ENCODE data around the gene LBX1. TPM values are rescaled to one million over a fixed set of nuclear protein-coding genes. Genes with fewer than 3 reads are reported as not detected.

The LBX1 gene
- total RNA-seq, 1 experiment from 2014 or later, result 0.15 TPM

DNA sequence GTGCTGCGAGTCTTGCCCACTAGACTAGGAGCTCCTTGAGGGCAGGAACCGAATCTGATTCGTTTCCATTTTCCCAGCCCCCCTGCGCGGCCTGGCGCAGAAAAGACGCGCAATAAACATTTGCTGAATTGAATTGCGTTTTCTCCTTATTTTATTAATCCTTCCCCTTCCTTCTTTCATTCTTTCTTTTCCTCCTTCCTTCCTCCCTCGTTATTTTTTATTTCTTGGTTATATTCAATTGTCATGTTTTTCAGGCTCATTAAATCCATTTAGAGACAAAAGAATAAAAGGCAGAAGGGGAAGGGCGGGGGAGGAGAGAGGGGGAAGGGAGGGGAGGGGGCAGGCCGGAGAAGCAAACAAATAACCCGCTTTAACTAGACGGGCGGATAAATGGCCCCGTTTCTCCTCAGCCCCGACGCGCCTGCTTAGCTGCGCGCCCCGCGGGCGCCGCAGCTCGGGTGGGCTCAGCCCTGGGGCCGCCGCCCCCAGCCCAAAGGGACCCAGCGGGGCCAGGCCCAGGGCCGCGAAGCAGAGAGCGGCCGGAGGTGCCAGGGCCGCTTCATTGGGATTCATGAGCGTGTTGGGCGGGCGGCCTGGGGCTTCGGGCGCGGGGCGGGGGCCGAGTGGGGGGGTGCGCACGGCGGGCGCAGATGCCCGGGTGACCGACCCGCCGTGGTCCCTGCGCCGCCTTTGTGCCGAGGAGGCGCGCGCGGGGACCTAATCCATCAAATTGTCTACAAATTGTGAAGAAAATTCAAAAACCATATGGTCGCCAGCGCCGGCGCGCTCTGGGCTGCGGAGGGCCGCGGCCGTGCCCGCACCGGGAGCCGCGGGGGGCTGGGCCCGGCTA, 5.0 kb downstream of the LBX1 start:
- Histone ChIP-seq H3K27ac (ENCODE audit: low read length) (no peak overlapping the region), H3K36me3 (ENCODE audit: control insufficient read depth, insufficient read depth, low read length) (no peaks in the 10 kb centered on the region), H3K4me1 (ENCODE audit: control insufficient read depth, insufficient read depth, low read length) (no peaks in the 10 kb centered on the region; the same call in none of the 2 replicates), H3K4me3 (ENCODE audit: low read depth in 2 of 2, low read length in 2 of 2) (peak overlapping the region; percentile 35 to 46; a peak in 3 of 4 replicates), H3K27me3 (ENCODE audit: control insufficient read depth, insufficient read depth, low read length) (peaks cover 21% of the 10 kb centered on the region; the same call in 1 of the 2 replicates), H3K9me3 (ENCODE audit: control insufficient read depth, insufficient read depth, low read depth, low read length) (no peaks in the 10 kb centered on the region)
- no peak for DNase-seq (ENCODE audit: low read depth, low spot score)
- in situ Hi-C loops (cut with HindIII; ENCODE audit: low pct_unique_long_range_greater_than_20kb, low sequenced_read_pairs) (no loop called here), intact Hi-C loops (cut with micrococcal nuclease; ENCODE audit: unreplicated experiment) (no loop called here)
- POLR2A ChIA-PET, result no interaction called here
- CTCF ChIA-PET, result interaction anchor here (0.6 to 1.8 kb wide), 4 partner anchors 10 to 83 kb away, joined by 3 to 8 read pairs (median 5); no protein-coding TSS in a partner anchor
- TF ChIP-seq TCF7L2 (IDR thresholded peaks at IDR 0.05; ENCODE audit: low read depth, low read length) (no peak), POLR2AphosphoS5 (IDR thresholded peaks at IDR 0.05; ENCODE audit: low read depth, low read length) (no peak), SIN3A (IDR thresholded peaks at IDR 0.05; ENCODE audit: borderline replicate concordance, insufficient read depth, low read depth, low read length) (no peak)
- TF ChIP-seq, protein P1, sequence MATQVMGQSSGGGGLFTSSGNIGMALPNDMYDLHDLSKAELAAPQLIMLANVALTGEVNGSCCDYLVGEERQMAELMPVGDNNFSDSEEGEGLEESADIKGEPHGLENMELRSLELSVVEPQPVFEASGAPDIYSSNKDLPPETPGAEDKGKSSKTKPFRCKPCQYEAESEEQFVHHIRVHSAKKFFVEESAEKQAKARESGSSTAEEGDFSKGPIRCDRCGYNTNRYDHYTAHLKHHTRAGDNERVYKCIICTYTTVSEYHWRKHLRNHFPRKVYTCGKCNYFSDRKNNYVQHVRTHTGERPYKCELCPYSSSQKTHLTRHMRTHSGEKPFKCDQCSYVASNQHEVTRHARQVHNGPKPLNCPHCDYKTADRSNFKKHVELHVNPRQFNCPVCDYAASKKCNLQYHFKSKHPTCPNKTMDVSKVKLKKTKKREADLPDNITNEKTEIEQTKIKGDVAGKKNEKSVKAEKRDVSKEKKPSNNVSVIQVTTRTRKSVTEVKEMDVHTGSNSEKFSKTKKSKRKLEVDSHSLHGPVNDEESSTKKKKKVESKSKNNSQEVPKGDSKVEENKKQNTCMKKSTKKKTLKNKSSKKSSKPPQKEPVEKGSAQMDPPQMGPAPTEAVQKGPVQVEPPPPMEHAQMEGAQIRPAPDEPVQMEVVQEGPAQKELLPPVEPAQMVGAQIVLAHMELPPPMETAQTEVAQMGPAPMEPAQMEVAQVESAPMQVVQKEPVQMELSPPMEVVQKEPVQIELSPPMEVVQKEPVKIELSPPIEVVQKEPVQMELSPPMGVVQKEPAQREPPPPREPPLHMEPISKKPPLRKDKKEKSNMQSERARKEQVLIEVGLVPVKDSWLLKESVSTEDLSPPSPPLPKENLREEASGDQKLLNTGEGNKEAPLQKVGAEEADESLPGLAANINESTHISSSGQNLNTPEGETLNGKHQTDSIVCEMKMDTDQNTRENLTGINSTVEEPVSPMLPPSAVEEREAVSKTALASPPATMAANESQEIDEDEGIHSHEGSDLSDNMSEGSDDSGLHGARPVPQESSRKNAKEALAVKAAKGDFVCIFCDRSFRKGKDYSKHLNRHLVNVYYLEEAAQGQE (IDR thresholded peaks at IDR 0.05; ENCODE audit: insufficient read depth in 1 of 2, low read depth in 2 of 2, low read length in 1 of 2), result no peak
- TF ChIP-seq, protein P2, sequence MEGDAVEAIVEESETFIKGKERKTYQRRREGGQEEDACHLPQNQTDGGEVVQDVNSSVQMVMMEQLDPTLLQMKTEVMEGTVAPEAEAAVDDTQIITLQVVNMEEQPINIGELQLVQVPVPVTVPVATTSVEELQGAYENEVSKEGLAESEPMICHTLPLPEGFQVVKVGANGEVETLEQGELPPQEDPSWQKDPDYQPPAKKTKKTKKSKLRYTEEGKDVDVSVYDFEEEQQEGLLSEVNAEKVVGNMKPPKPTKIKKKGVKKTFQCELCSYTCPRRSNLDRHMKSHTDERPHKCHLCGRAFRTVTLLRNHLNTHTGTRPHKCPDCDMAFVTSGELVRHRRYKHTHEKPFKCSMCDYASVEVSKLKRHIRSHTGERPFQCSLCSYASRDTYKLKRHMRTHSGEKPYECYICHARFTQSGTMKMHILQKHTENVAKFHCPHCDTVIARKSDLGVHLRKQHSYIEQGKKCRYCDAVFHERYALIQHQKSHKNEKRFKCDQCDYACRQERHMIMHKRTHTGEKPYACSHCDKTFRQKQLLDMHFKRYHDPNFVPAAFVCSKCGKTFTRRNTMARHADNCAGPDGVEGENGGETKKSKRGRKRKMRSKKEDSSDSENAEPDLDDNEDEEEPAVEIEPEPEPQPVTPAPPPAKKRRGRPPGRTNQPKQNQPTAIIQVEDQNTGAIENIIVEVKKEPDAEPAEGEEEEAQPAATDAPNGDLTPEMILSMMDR (IDR thresholded peaks at IDR 0.05), result no peak
- no peak for ATAC-seq
- BruUV-seq (replicated peaks), result no TSS peak

DNA sequence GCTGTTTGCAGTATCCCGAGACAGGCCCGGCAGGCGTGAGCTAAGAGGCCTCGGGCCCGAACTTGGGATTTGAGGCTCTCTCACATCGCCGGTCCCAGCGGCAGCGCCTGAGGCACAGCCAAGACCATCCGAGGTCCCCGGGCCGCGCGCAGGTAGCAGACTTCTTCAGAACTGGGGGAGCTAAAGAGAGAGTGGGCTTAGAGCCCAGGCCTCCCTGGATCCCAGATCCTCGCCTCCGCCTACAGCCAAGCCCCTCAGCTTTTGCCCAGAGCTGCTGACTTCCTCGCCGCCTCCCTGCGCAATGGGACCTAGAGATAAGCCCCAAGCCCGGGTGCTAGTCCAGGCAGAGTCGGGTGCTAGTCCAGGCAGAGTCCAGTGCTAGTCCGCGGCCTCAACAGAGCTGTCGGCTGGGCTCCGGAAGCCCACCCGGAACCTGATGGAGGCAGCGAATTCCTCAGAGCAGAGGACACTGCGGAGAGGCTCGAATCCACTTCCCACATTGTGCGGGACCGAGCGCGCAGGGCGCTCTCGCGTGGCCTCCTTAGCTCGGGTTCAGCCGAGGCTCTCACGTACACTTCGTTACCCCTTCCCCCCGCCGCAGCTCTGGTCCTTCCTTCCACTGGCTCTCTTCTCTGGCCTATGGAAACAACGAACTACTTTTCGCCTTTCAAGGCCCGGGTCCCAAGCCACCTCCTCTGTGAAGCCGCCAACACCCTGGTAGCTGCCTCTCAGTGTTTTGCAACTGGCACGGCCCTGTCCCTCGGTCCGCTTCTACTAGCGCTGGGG, 5.8 kb downstream of the LBX1 start:
- in situ Hi-C loops (cut with HindIII; ENCODE audit: low pct_unique_long_range_greater_than_20kb, low sequenced_read_pairs) (no loop called here), intact Hi-C loops (cut with micrococcal nuclease; ENCODE audit: unreplicated experiment) (no loop called here)
- no peak overlapping the region for H3K27ac ChIP-seq (ENCODE audit: low read length)
- DNase-seq (ENCODE audit: low read depth, low spot score), result no peak
- no peaks in the 10 kb centered on the region; the same call in none of the 2 replicates for H3K4me1 ChIP-seq (ENCODE audit: control insufficient read depth, insufficient read depth, low read length)
- peak overlapping the region in 1 of 2 experiments; percentile 50; a peak in 1 of 4 replicates for H3K4me3 ChIP-seq (ENCODE audit: low read depth in 2 of 2, low read length in 2 of 2)
- no peak for ATAC-seq
- H3K36me3 ChIP-seq (ENCODE audit: control insufficient read depth, insufficient read depth, low read length), result no peaks in the 10 kb centered on the region
- BruUV-seq (replicated peaks), result no TSS peak
- TF ChIP-seq POLR2AphosphoS5 (IDR thresholded peaks at IDR 0.05; ENCODE audit: low read depth, low read length) (no peak), TCF7L2 (IDR thresholded peaks at IDR 0.05; ENCODE audit: low read depth, low read length) (no peak)
- TF ChIP-seq, protein P1 (IDR thresholded peaks at IDR 0.05; ENCODE audit: insufficient read depth in 1 of 2, low read depth in 2 of 2, low read length in 1 of 2), result no peak
- H3K27me3 ChIP-seq (ENCODE audit: control insufficient read depth, insufficient read depth, low read length), result peaks cover 19% of the 10 kb centered on the region; the same call in 1 of the 2 replicates
- ChIA-PET POLR2A (no interaction called here), CTCF (interaction anchor here (0.6 to 1.8 kb wide), 4 partner anchors 9 to 82 kb away, joined by 3 to 8 read pairs (median 5); no protein-coding TSS in a partner anchor)
- no peaks in the 10 kb centered on the region for H3K9me3 ChIP-seq (ENCODE audit: control insufficient read depth, insufficient read depth, low read depth, low read length)
